ENCODE results near the gene KRTAP10-8.
"Not testable (repeated sequence)": the region's sequence is repeated elsewhere in the genome, so short reads cannot be mapped to it uniquely, and the experiment has no call there.

Gene KRTAP10-8

GRCh38 chr21:44612029-44612486 lies at the start of gene KRTAP10-8:
TSS of gene KRTAP10-8 (plus strand) at chr21:44612079. CDS start at chr21:44612101, 22 bp downstream.
- no peak for DNase-seq

- DNase-seq = no peak
Measured at GRCh38 chr21:44564099-44564498, 47.8 kb upstream of the KRTAP10-8 start.

- no peak for DNase-seq
Measured at GRCh38 chr21:44564886-44565598, 46.8 kb upstream of the KRTAP10-8 start.

- DNase-seq = no peak
Measured at GRCh38 chr21:44566403-44566802, 45.5 kb upstream of the KRTAP10-8 start.

GRCh38 chr21:44567481-44568171 lies 44.3 kb upstream of the KRTAP10-8 start:
- DNase-seq = no peak

- no peak for DNase-seq
Measured at GRCh38 chr21:44568261-44568660, 43.6 kb upstream of the KRTAP10-8 start.

GRCh38 chr21:44568667-44569556 lies 43.0 kb upstream of the KRTAP10-8 start:
- DNase-seq = no peak

GRCh38 chr21:44569861-44570517 lies 41.9 kb upstream of the KRTAP10-8 start:
- no peak for DNase-seq

GRCh38 chr21:44571296-44571695 lies 40.6 kb upstream of the KRTAP10-8 start:
- no peak for DNase-seq

- no peak for DNase-seq
Measured at GRCh38 chr21:44571844-44572782, 39.8 kb upstream of the KRTAP10-8 start.

- no peak for DNase-seq
Measured at GRCh38 chr21:44572959-44573583, 38.8 kb upstream of the KRTAP10-8 start.

- DNase-seq = not testable (repeated sequence)
Measured at GRCh38 chr21:44573630-44574456, 38.0 kb upstream of the KRTAP10-8 start, which contains the start of gene KRTAP10-4. TSS of gene KRTAP10-4 (plus strand) at chr21:44573729. CDS start at chr21:44573759, 30 bp downstream.

GRCh38 chr21:44574457-44575306 lies 37.2 kb upstream of the KRTAP10-8 start:
- no peak for DNase-seq

GRCh38 chr21:44575307-44576024 lies 36.4 kb upstream of the KRTAP10-8 start:
- DNase-seq = no peak

GRCh38 chr21:44576025-44576420 lies 35.9 kb upstream of the KRTAP10-8 start:
- no peak for DNase-seq

- no peak for DNase-seq
Measured at GRCh38 chr21:44578371-44579055, 33.4 kb upstream of the KRTAP10-8 start.

GRCh38 chr21:44579056-44579832 lies 32.6 kb upstream of the KRTAP10-8 start:
- no peak for DNase-seq

All from CD4-positive, alpha-beta T cell treated with Interleukin-6 for 4 hours (primary cell).